Measurements from ENCODE around the gene CDKN2AIPNL.

DNA sequence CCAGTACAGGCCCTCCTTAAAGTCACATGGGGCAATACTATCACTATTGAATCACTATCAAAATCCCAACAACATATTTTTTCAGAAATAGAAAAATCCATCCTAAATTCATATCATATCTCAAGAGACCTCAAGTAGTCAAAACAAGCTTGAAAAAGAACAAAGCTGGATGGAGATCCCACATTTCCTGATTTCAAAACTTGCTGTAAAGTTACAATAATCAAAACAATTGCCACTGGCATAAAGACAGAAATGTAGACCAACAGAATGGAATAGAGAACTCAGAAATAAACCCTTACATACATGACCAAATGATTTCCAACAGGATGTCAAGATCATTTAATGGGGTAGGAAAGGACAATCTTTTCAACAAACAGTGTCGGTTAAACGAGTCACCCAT lies 41.3 kb upstream of the CDKN2AIPNL start:
- TF ChIP-seq CTCF (IDR thresholded peaks at IDR 0.05; ENCODE audit: borderline replicate concordance, extremely low read depth, low read length, poor library complexity, severe bottlenecking) (no peak), EZH2 (IDR thresholded peaks at IDR 0.05; ENCODE audit: borderline replicate concordance, low read depth, low read length, severe bottlenecking) (no peak)

All from DND-41 (cell line).